ENCODE data around the gene ENDOD1.

Gene ENDOD1

DNA sequence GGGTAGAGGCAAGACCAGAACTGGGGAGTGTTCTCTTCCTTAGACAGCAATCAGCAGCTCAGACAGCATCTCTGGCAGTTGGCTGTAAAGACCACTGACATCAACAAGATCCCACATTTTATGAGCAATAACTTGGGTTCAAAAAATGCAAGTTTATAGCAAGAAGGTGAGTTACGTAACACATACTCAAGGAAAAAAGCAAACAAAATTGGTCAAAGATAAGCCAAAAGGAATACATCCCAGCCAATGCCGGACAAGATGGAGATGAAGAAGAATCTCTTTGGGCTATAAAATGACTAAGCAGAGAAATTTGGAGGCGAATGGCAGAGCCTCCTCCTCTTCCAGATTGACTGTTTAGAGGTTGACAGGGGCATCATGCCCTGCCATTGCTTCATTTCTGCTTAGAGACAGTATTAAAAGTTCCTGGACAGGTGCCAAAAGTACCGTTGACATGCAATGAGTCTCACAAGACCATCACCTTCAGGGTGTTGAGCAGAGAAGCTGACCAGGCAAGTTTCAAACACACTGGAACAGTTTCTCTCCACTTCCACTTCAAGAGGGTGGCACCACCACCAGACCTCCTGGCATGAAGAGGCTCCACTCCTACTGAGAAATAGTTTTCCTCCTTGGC is 55.9 kb downstream of the ENDOD1 start:
- no peak for DNase-seq

DNA sequence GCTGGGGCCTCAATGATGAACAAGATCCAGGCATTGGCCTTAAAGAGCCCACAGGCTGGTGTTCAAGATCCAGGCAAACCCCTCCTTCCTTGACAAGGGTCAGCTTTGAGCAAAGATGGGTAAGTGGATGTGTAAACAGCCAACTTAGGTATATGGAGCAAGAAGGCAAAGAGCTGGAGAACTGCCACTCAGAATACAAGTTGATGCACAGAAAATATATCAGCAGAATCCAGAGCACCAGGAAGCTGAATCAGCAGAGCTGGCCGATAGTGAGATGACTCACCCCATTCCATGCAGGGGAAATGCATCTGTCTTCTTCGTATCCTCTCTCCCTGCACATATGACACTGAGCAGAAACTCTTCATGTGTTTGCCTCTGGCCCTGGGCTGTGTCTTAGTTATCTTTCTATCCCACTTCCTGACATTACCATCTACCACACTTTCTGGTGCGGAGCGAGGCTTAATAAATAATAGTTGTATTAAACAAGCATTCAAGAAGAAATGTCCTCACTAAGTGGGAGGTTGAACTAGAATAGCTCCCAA is 57.8 kb downstream of the ENDOD1 start:
- DNase-seq: peak; percentile 93

DNA sequence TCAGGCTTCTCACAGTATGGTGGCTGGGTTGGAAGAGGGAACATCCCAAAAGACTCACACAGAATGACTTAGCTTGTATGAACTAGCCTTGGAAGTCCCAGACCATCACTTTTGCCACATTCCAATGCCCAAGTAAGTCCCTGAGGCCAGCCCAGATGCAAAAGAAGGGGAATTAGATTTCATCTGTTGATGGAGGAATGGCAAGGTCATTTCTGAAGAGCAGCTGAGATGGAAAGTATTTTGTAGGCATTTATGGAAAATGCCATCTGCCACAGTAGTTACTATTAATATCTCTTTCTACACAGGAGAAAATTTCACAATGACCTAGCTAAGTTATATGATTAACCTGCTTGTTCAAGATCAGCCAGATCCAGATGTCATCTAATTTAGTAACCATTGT is 58.8 kb downstream of the ENDOD1 start:
- DNase-seq: no peak

DNA sequence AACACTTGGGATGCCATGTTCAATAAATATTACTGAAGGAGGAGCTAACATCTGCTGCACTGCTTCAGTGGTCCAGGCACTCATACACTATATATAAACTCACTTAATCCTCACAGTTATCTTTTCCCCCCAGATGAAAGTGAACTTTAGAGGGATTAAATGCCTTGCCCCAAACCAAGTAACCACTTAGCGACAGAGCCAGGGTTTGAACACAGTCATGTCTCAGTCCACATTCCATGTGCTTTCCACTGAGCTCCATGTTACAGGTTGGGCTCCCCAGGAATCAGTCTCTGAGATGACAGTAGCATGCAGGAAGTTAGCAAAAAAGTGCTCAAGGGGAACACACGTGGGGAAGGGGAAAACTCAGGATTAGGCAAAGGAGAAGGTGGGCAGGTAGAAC is 59.3 kb downstream of the ENDOD1 start:
- DNase-seq: no peak

DNA sequence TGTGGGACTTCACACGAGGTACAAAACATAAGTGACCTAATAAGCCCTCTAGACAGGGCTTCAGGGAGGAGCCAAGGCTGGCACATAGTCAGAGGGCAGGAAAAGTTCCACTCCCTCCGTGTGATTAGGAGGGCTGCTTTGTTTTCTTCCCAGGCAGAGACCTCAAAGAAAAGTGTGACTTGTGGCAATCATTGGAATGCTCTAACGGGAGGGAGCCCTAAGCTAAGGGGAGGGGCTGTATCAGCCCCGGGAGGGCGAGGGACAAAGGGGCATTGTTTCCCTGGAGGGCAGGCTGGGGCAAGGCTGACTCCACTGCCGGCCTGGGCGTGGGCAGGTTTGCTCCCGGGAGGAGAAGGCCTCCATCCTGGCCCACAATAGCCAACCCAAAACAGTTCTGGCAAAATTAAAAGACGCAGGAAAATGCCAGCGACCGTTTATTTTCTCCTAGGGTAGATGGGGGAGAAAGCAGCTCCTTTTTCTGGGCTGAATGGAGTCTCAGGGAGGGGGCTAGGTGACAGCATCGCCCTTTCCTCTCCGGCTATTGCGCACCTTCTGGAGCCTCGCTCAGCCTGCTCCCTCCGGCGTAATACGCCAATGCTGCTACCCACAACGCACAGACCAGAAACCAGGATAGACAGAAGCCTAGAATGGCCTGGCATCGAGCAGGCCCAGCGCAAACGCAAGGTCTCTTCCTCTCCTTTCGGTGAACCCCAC is 60.2 kb downstream of the ENDOD1 start:
- no peak for DNase-seq

DNA sequence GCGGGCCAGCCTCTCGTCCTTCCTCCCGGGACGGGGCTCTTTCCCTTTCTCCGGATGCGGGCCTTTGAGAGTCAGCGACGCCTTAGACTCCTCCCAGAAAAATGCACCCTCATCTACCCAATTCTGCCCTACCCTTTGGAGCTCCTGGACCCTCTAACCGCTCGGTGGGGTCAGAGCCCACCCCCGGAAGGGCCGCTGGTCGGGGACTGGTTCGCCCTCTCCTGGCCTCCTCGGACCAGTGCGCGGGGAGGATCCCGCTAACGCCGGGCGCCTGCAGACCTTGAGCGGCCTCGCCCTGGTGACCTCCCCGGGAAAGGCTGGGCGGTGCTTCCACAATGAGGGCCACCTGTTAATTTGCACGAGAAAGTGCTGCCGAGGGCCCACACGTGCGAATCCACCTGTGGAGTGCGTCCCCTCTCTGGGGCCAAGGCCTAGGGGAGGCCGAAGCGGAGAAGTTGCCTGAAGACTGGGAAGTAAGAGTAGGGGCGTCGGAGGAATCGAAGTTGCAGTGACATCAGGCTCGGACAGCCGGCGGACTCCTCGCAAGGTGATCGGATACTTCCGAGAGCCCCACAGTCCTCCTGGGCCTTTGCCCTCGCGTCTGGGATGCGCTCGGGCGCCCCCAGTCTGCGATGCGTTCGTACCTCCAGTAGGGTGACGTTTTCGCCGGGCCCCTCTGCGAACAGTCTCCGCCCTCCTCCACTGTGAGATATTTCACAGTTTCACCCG is 61.5 kb downstream of the ENDOD1 start:
- peak; percentile 89 for DNase-seq

DNA sequence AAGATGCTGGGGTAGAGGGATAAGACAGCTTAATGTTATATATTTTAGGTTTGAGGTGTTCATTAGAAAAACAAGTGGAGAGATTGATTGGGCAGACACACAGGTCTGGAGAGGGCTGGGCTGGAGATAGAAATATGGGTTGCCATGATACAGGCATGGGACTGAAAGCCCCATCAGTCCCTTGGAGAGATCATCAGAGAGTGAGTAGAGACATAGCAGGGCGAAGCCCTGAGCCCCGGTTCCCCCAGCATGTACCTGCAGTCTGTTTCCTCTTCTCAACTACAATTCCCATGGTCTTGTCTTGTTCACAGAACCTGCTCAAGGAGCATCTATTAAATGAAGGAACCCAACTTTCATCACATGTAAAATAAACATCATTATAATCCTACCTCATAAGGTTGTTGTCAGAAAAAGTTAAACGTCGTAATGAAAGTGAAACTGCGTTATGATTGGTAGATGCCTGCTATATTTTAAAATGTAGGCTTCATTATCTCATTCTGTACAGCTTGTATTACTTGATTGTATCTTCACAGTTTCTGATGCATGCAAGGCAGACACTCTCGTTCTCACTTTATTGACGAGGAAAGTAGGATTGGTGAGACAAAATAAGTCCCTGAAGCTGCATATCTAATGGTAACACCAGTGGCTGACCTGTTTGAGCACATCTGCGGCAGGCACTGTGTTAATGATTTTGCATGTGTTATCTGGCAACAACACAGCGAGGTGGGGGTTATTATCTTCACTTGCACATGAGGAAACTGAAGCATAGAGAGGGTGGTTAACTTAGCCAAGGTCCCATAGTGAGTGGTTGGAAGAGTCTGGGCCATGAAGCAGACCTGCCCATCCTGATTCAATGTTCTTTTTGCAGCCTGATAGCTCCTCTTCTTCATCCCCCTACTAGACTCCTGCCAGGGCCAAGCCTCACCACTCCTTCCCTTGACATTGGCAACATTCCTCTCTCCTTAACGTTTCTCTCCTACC is 63.5 kb downstream of the ENDOD1 start:
- DNase-seq: no peak

DNA sequence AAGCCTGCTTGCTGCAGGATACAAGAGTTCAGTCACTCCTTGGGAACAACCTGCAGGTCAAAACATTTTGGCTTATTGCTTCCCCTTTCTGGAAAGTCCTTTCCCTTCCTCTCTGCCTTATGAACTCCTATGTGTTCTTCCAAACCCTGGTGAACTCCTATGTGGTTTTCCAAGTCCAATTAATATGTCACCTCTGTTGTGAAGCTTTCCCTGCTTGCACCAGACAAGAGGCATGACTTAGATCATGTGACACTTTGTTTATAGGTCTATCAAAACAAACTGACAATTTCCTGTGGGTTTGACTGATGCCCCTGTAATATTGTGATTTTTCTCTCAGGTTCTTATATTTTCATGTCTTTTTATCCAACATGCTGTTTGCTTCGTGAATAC is 64.2 kb downstream of the ENDOD1 start:
- no peak for DNase-seq

DNA sequence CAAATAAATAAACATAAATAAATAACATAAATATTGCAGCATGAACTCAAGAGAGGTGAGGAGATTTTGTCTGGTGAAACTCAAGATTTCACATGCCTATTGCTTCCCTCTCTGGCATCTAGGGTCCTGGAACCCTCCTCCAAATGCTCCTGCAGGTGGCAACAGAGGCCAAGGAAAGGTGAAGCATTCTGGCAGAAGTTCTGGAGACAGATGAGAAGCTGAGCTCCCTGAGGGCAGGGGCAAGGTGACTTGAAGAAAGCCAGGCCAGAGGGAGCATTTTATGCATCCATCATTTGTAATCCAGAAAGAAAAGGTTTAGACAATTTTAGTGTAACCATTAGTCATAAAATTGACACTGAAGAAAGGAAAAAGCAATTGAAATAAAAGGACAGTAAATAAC is 64.9 kb downstream of the ENDOD1 start:
- peak; percentile 70 for DNase-seq

DNA sequence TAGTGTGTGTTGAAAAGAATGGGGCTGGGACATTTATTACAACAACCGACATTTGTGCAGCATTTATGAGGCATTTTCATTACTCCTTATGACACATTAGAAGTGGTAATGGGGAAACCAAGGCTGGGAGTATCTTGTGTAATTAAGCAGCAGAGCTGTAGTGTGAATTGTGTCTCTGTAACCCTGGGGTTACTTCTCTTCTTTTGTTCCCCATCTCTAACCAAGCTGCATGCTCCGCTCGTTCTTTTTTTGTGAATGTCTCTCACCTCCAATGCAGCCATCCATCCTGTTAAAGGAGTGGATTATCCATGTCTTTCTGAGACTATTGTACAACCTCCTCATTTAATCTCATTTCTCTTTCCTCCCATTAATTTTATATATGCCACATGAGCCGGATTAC is 65.7 kb downstream of the ENDOD1 start:
- no peak for DNase-seq

DNA sequence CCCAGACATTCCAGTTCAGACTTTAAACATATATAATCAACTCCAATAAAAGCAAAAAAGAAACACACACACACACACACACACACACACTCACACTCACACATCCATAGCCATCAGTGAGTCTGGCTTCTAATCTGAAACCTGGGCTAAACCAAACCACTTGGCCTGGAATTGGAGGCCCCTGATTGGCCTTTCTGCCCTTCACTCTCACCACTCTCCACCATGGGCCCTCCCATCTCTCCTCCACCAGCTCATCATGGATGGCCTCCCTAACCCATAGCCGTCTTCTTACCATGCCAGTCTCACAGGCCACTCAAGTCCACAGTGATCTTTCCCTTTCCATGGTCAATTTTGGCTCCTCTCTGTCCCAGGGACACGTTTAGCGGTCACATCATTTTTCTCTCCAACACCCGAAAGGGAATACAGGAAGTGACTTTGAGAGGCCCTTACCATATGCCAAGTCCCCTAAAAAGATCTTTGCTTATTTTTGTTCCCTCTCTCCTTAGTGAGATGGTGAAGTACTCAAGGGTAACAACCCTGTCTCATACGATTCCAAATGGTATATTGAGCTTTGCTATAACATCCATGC is 66.6 kb downstream of the ENDOD1 start:
- DNase-seq: no peak

DNA sequence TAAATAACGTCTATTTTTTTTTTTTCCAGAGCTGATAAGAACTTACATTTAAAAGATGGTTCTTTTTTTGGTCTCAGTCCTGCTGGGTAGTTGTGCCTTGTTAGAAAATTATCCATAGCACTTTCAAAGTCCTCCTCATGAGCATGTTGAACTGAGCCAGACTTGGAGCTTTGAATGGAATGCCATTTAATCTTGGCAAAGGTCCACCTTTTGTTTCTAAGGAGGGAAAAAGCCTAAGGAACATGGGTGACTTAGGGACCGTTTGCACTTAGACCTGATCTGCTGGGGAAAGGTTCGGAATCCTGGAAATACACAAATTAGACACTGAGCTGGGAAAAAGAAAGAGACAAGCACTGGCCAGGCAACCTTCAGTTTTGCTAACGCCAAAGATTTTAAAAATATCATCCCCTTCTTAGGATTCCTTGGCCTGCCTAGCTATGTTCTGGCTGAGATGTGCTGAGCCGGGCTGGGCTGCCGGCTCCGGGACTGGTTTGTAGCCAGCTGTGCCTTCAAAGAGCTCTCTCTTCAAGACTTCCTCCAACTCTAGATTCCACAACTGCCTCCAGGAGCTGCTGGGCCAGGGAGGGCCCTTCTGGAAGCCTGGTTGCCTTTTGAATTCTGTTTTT is 67.4 kb downstream of the ENDOD1 start:
- DNase-seq: no peak

DNA sequence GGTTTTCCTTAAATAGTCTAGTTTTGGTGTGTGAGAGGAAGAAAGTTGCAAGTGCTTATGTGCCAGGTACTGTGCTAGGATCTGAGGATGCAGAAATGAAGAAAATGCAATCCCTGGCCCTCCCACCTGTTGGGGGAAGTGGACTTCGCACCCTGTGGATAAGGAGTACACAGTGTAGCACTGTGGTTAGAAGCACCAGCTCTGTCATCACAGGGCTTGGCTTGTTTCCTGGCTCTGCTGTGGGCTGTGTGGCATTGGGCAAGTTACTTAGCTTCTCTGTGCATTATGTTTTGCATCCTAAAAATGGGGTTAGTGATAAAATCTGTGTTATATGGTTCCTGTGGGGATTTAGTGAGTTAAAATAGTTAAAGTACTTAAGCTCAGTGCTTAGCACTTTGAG is 68.2 kb downstream of the ENDOD1 start:
- DNase-seq: no peak

DNA sequence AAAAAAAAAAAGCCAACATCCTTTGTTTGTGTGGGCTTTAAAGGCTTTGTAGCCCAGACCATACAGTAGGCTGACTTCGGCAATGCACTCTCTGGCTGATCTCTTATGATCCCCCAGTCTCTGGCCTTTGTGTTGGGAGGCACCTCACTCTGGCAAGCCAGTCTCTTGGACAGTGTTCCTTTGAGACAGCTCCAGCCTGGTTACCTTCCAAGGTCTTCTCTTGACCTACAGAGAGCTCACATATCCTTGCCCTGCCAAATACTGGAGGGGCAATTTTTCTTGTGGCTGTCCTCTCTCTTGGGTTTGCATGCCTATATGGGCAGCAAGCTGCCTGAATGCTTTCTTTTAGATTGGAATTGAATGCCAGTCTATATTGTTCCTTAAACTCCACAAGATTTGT is 71.6 kb downstream of the ENDOD1 start:
- no peak for DNase-seq

DNA sequence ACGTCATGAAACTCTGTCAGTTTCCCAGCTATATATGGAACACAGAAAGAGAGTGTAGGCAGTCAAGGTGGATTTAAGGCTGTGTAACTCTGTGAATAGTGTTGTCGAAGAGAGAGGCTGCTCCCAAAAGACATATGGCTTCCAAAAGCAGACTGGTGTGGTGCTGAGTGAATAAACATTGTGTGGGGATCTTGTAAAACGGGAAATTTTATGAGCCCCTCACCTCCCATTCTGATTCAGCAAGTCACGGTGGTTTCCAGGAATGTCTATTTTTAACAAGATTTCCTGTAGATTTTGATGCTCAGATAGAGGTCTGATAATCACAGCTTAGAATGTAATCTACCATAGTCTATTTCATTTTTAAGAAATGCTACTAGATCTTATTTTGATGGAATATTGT is 73.5 kb downstream of the ENDOD1 start:
- DNase-seq: no peak

DNA sequence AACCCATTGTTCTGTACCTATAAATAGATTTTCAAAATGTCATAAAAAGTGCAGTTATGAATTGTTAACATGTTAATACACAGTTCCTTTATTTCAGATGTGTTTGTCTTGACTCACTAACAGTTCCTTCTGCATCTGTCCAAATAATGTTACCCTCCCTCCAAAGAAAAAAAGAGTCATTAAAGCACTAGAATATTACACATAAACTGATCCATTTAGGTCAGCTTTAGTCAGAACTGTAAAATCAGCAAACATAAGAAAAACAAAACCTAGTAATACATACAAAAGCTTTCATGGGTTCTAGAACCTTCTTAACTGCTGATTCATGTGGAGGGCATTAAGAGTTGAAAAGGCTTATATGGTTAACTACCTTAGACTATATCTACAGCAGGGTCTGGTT is 76.0 kb downstream of the ENDOD1 start:
- no peak for DNase-seq

DNA sequence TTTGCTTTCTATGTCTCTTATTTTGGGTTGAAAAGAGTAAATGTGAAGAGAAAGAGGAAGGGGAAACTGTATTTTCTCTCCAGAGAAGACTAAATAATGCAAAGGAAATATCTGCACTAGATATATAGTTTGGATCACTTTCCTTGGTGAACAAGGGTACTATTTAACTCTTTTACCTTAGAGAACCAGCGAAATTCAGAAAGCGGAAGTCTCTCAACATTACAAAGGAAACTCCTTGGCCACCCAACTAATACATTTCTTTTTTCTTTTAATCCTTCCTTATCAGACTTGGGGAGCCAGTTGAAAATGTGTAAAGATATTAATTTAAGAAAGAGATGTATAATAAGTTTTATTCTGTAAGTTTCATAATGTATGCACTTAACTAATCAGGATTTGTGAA is 77.1 kb downstream of the ENDOD1 start:
- no peak for DNase-seq

DNA sequence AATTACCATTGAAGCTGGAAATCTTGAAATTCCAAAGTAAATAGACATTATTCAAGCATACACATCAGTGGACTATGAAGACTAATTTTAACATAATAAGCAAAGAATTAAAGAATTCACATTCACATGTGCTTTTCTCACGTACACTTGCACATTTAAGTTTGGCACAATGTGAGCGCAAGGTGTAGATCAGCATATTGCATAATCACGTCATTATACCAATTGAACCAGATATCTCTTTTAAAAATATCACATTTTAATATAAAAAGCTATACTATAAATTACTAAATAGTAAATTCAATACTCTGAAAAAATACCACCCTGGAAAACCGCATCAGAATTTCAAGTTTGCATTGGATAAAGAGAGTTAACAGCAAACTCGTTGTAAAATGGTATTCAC is 80.6 kb downstream of the ENDOD1 start:
- DNase-seq: no peak

DNA sequence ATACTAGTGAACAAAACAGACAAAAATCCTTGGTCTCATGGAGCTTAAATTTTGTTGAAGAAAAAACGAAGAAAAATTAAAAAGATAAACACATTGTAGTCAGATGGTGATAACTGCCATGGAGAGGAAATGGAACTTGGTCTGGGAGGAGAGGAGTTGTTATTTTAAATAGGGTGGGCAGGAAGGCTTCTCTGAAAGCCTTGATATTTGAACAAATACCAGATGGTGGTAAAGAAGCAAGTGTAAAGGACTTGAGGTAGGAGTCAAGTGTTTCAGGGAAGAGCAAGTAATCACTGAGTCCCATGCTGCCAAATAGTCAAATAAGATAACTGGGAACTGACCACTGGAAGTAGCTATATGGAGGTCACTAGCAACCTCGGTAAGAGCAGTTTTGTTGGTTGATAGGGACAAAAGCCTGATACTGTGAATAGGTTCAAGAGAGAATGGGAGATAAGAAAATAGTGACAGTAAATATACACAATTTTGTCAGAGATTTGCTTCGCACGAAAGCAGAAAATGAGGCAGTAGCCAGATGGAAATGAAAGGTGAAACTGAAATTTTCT is 86.3 kb downstream of the ENDOD1 start:
- DNase-seq: no peak

All from fibroblast of skin of right quadriceps (primary cell).